ENCODE results near the gene SPARCL1. TPM values are rescaled to one million over a fixed set of nuclear protein-coding genes. Genes with fewer than 3 reads are reported as not detected.

Gene SPARCL1
- total RNA-seq, 6 experiments from 2014 or later: not detected

GRCh38 chr4:87540146-87541058 lies 11.2 kb upstream of the SPARCL1 start:
- Mint-ChIP-seq H3K4me1 (ENCODE audit: low read depth) (no peaks in the 10 kb centered on the region), H3K9me3 (no peaks in the 10 kb centered on the region), H3K27ac (no peak overlapping the region), H3K27me3 (ENCODE audit: insufficient read depth) (peaks cover 1% of the 10 kb centered on the region; the same call in 1 of the 2 replicates), H3K36me3 (ENCODE audit: low read depth) (no peaks in the 10 kb centered on the region), H3K4me3 (no peak overlapping the region)
- TF ChIP-seq, protein P1, sequence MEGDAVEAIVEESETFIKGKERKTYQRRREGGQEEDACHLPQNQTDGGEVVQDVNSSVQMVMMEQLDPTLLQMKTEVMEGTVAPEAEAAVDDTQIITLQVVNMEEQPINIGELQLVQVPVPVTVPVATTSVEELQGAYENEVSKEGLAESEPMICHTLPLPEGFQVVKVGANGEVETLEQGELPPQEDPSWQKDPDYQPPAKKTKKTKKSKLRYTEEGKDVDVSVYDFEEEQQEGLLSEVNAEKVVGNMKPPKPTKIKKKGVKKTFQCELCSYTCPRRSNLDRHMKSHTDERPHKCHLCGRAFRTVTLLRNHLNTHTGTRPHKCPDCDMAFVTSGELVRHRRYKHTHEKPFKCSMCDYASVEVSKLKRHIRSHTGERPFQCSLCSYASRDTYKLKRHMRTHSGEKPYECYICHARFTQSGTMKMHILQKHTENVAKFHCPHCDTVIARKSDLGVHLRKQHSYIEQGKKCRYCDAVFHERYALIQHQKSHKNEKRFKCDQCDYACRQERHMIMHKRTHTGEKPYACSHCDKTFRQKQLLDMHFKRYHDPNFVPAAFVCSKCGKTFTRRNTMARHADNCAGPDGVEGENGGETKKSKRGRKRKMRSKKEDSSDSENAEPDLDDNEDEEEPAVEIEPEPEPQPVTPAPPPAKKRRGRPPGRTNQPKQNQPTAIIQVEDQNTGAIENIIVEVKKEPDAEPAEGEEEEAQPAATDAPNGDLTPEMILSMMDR (IDR thresholded peaks at IDR 0.05): no peak
- DNase-seq: no peak

- DNase-seq: no peak
- Mint-ChIP-seq H3K9me3 (no peaks in the 10 kb centered on the region), H3K4me3 (no peak overlapping the region), H3K27me3 (ENCODE audit: insufficient read depth) (no peaks in the 10 kb centered on the region; the same call in none of the 2 replicates), H3K4me1 (ENCODE audit: low read depth) (no peaks in the 10 kb centered on the region), H3K36me3 (ENCODE audit: low read depth) (no peaks in the 10 kb centered on the region), H3K27ac (no peak overlapping the region)
- TF ChIP-seq, protein P1 (IDR thresholded peaks at IDR 0.05): no peak
These were observed 3.7 kb upstream of the SPARCL1 start for GRCh38 chr4:87532907-87533306.

GRCh38 chr4:87532109-87532508 lies 2.9 kb upstream of the SPARCL1 start:
- Mint-ChIP-seq H3K4me1 (ENCODE audit: low read depth) (no peaks in the 10 kb centered on the region), H3K27ac (no peak overlapping the region), H3K4me3 (no peak overlapping the region), H3K27me3 (ENCODE audit: insufficient read depth) (no peaks in the 10 kb centered on the region; the same call in none of the 2 replicates), H3K9me3 (no peaks in the 10 kb centered on the region), H3K36me3 (ENCODE audit: low read depth) (no peaks in the 10 kb centered on the region)
- TF ChIP-seq, protein P1 (IDR thresholded peaks at IDR 0.05): no peak
- no peak for DNase-seq

GRCh38 chr4:87531621-87532020 lies 2.4 kb upstream of the SPARCL1 start:
- H3K4me3 Mint-ChIP-seq: no peak overlapping the region
- H3K36me3 Mint-ChIP-seq (ENCODE audit: low read depth): no peaks in the 10 kb centered on the region
- TF ChIP-seq, protein P1 (IDR thresholded peaks at IDR 0.05): no peak
- no peak overlapping the region for H3K27ac Mint-ChIP-seq
- H3K9me3 Mint-ChIP-seq: no peaks in the 10 kb centered on the region
- H3K27me3 Mint-ChIP-seq (ENCODE audit: insufficient read depth): no peaks in the 10 kb centered on the region; the same call in none of the 2 replicates
- no peak for DNase-seq
- H3K4me1 Mint-ChIP-seq (ENCODE audit: low read depth): no peaks in the 10 kb centered on the region

DNA sequence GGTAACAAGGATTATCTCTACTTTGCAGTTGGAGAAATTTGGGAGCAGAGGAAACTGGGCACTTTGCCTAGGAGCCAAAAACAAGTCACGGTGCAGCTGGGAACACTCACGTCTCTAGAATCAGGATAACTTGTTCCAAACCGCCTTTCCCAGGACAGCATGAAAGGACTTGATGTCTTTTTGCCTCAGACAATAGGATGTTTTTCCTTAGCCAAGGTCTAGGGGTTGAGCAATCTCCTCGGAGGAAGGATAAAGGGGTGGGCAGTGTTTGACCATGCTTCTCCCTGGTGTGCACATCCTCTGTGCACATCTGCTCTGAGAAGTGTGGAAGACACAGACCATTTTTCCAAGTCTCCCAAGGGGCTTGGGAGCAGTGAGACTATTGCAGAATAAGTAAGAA lies 1.7 kb upstream of the SPARCL1 start:
- no peak for DNase-seq
- no peaks in the 10 kb centered on the region for H3K36me3 Mint-ChIP-seq (ENCODE audit: low read depth)
- H3K4me1 Mint-ChIP-seq (ENCODE audit: low read depth): no peaks in the 10 kb centered on the region
- H3K4me3 Mint-ChIP-seq: no peak overlapping the region
- no peak overlapping the region for H3K27ac Mint-ChIP-seq
- TF ChIP-seq, protein P1 (IDR thresholded peaks at IDR 0.05): no peak
- no peaks in the 10 kb centered on the region for H3K9me3 Mint-ChIP-seq
- H3K27me3 Mint-ChIP-seq (ENCODE audit: insufficient read depth): no peaks in the 10 kb centered on the region; the same call in none of the 2 replicates
